GM21515 (cell line): ENCODE results near the gene NLK.
A peak's percentile ranks its signal among the peaks of the same experiment; 100 is the strongest.
"Not testable (repeated sequence)": the region's sequence is repeated elsewhere in the genome, so short reads cannot be mapped to it uniquely, and the experiment has no call there.

ENCODE experiments used
- ATAC-seq: cut with Tn5 transposase; IDR thresholded peaks from one replicate; pipeline ENCODE4 v1.9.1; 2021; ENCODE audit not compliant: unreplicated experiment

The NLK gene

GRCh38 chr17:28071891-28072606, 29.6 kb downstream of the NLK start:
- no peak for ATAC-seq

GRCh38 chr17:28072936-28073533, 30.6 kb downstream of the NLK start:
- no peak for ATAC-seq

GRCh38 chr17:28074010-28074409, 31.5 kb downstream of the NLK start:
- no peak for ATAC-seq

GRCh38 chr17:28076144-28076543, 33.7 kb downstream of the NLK start:
- ATAC-seq, result no peak

- not testable (repeated sequence) for ATAC-seq
Measured at GRCh38 chr17:28077140-28077539, 34.7 kb downstream of the NLK start.

- ATAC-seq, result no peak
Measured at GRCh38 chr17:28078341-28079229, 36.1 kb downstream of the NLK start.

- ATAC-seq, result no peak
Measured at GRCh38 chr17:28081467-28081866, 39.0 kb downstream of the NLK start.

GRCh38 chr17:28085766-28086165, 43.3 kb downstream of the NLK start:
- no peak for ATAC-seq

- ATAC-seq, result no peak
Measured at GRCh38 chr17:28086519-28086918, 44.0 kb downstream of the NLK start.

- no peak for ATAC-seq
Measured at GRCh38 chr17:28087743-28088142, 45.3 kb downstream of the NLK start.

GRCh38 chr17:28090551-28090950, 48.1 kb downstream of the NLK start:
- ATAC-seq, result no peak

- no peak for ATAC-seq
Measured at GRCh38 chr17:28092088-28092487, 49.6 kb downstream of the NLK start.

- no peak for ATAC-seq
Measured at GRCh38 chr17:28093999-28094716, 51.7 kb downstream of the NLK start.

GRCh38 chr17:28096756-28097155, 54.3 kb downstream of the NLK start:
- no peak for ATAC-seq

- no peak for ATAC-seq
Measured at GRCh38 chr17:28097254-28097653, 54.8 kb downstream of the NLK start.

- ATAC-seq, result peak; percentile 56
Measured at GRCh38 chr17:28097901-28098300, 55.4 kb downstream of the NLK start.

- ATAC-seq, result not testable (repeated sequence)
Measured at GRCh38 chr17:28098591-28098990, 56.1 kb downstream of the NLK start.

GRCh38 chr17:28100251-28100650, 57.8 kb downstream of the NLK start:
- no peak for ATAC-seq

- no peak for ATAC-seq
Measured at GRCh38 chr17:28100936-28101335, 58.5 kb downstream of the NLK start.

GRCh38 chr17:28101919-28102318, 59.4 kb downstream of the NLK start:
- no peak for ATAC-seq

- no peak for ATAC-seq
Measured at GRCh38 chr17:28105501-28105900, 63.0 kb downstream of the NLK start.
